GOT3 (cell line): ENCODE data around the gene HEATR5B.
A peak's percentile ranks its signal among the peaks of the same experiment; 100 is the strongest.
"Not testable (repeated sequence)": the region's sequence is repeated elsewhere in the genome, so short reads cannot be mapped to it uniquely, and the experiment has no call there.

Experiments
- DNase-seq: peaks from one replicate; lab custom pipeline; 2025; ENCODE audit warnings: mixed read lengths; lab: John Stamatoyannopoulos, UW

The HEATR5B gene

GRCh38 chr2:36981911-36982310 is 102.3 kb downstream of the HEATR5B start:
- DNase-seq, result no peak

GRCh38 chr2:36979007-36979406 is 105.2 kb downstream of the HEATR5B start:
- not testable (repeated sequence) for DNase-seq

GRCh38 chr2:36976065-36976464 is 108.1 kb downstream of the HEATR5B start:
- DNase-seq, result no peak

- DNase-seq, result no peak
Measured at GRCh38 chr2:36975306-36975705, 108.9 kb downstream of the HEATR5B start.

GRCh38 chr2:36973320-36973719 is 110.9 kb downstream of the HEATR5B start:
- no peak for DNase-seq

- DNase-seq, result no peak
Measured at GRCh38 chr2:36971990-36972389, 112.2 kb downstream of the HEATR5B start.

- no peak for DNase-seq
Measured at GRCh38 chr2:36967236-36967876, 116.8 kb downstream of the HEATR5B start.

GRCh38 chr2:36966370-36967235 is 117.6 kb downstream of the HEATR5B start, which contains the start of gene STRN:
STRN (minus strand) TSS chr2:36966536; CDS start chr2:36966463, 73 bp downstream.
- peak; percentile 95 for DNase-seq

GRCh38 chr2:36965751-36966369 is 118.3 kb downstream of the HEATR5B start:
- DNase-seq, result no peak

- no peak for DNase-seq
Measured at GRCh38 chr2:36965206-36965605, 119.0 kb downstream of the HEATR5B start.

- no peak for DNase-seq
Measured at GRCh38 chr2:36964496-36965058, 119.6 kb downstream of the HEATR5B start.

GRCh38 chr2:36963734-36964133 is 120.4 kb downstream of the HEATR5B start:
- DNase-seq, result no peak

- DNase-seq, result no peak
Measured at GRCh38 chr2:36963106-36963505, 121.1 kb downstream of the HEATR5B start.

GRCh38 chr2:36960773-36961172 is 123.4 kb downstream of the HEATR5B start:
- no peak for DNase-seq

- no peak for DNase-seq
Measured at GRCh38 chr2:36960005-36960675, 124.0 kb downstream of the HEATR5B start.

GRCh38 chr2:36954977-36955607 is 129.1 kb downstream of the HEATR5B start:
- no peak for DNase-seq

GRCh38 chr2:36952748-36953197 is 131.4 kb downstream of the HEATR5B start:
- no peak for DNase-seq

GRCh38 chr2:36951574-36951973 is 132.6 kb downstream of the HEATR5B start:
- DNase-seq, result no peak

- DNase-seq, result no peak
Measured at GRCh38 chr2:36951027-36951518, 133.1 kb downstream of the HEATR5B start.

GRCh38 chr2:36949845-36950244 is 134.3 kb downstream of the HEATR5B start:
- no peak for DNase-seq

- DNase-seq, result not testable (repeated sequence)
Measured at GRCh38 chr2:36945240-36945639, 138.9 kb downstream of the HEATR5B start.
